Astrocyte of the cerebellum (primary cell): ENCODE measurements around the gene ATRNL1.
"Not testable (repeated sequence)": the region's sequence is repeated elsewhere in the genome, so short reads cannot be mapped to it uniquely, and the experiment has no call there.

ENCODE experiments used
- DNase-seq: peaks from one replicate; pipeline ENCODE4 v3.0.0-alpha.2; 2011; ENCODE audit warnings: low read depth
- H3K4me3 ChIP-seq: 2 replicates; pipeline ENCODE4 v1.5.1; 2011; ENCODE audit warnings: mild to moderate bottlenecking, low read depth, low read length, moderate library complexity
- CTCF ChIP-seq: IDR thresholded peaks from 2 replicates; pipeline ENCODE4 v1.5.1; 2012; ENCODE audit warnings: low read length, low read depth, moderate library complexity, mild to moderate bottlenecking; ENCODE audit errors: missing control alignments
- in situ Hi-C: cut with HindIII; loops from 2 replicates; pipeline ENCODE4 v1.10.0; 2017; ENCODE audit warnings: low sequenced_read_pairs

ATRNL1 gene

GRCh38 chr10:115095758-115096157 is 2.6 kb downstream of the ATRNL1 start:
- in situ Hi-C loops: no loop called here
- no peak overlapping the region for H3K4me3 ChIP-seq

GRCh38 chr10:115103700-115104099 is 10.5 kb downstream of the ATRNL1 start:
- TF ChIP-seq CTCF: no peak
- DNase-seq: no peak
- no peak overlapping the region for H3K4me3 ChIP-seq
- in situ Hi-C loops: loop anchor here (25.0 kb wide), 1 partner anchor 216 kb away; no protein-coding TSS in a partner anchor

More at GRCh38 chr10:115095758-115096157, 2.6 kb downstream of the ATRNL1 start:
- no peak for DNase-seq
- no peak for TF ChIP-seq CTCF

GRCh38 chr10:115105411-115105810 is 12.2 kb downstream of the ATRNL1 start:
- in situ Hi-C loops: loop anchor here (25.0 kb wide), 1 partner anchor 218 kb away; no protein-coding TSS in a partner anchor
- H3K4me3 ChIP-seq, DNase-seq: not testable (repeated sequence)

GRCh38 chr10:115107830-115108229 is 14.7 kb downstream of the ATRNL1 start:
- TF ChIP-seq CTCF: no peak
- H3K4me3 ChIP-seq: no peak overlapping the region
- no peak for DNase-seq
- in situ Hi-C loops: loop anchor here (25.0 kb wide), 1 partner anchor 221 kb away; no protein-coding TSS in a partner anchor

- no peak overlapping the region for H3K4me3 ChIP-seq
- TF ChIP-seq CTCF: no peak
- DNase-seq: no peak
- in situ Hi-C loops: loop anchor here (25.0 kb wide), 1 partner anchor 230 kb away; no protein-coding TSS in a partner anchor
These were observed 24.1 kb downstream of the ATRNL1 start for GRCh38 chr10:115117301-115117700.

- in situ Hi-C loops: loop anchor here (25.0 kb wide), 1 partner anchor 231 kb away; no protein-coding TSS in a partner anchor
- no peak for TF ChIP-seq CTCF
- H3K4me3 ChIP-seq: no peak overlapping the region
- DNase-seq: no peak
These were observed 25.2 kb downstream of the ATRNL1 start for GRCh38 chr10:115118346-115118745.

GRCh38 chr10:115125505-115125904 is 32.3 kb downstream of the ATRNL1 start:
- DNase-seq: no peak

More at GRCh38 chr10:115125505-115125904, 32.3 kb downstream of the ATRNL1 start:
- H3K4me3 ChIP-seq: no peak overlapping the region
- in situ Hi-C loops: no loop called here
- TF ChIP-seq CTCF: no peak
